NB4 (cell line): ENCODE measurements around the gene SEC16A.

Source experiments
- DNase-seq: peaks from one replicate; pipeline ENCODE4 v3.0.0; 2010; ENCODE audit warnings: low read depth
- H3K4me3 ChIP-seq: one replicate; pipeline ENCODE4 v1.5.1; 2011; ENCODE audit warnings: mild to moderate bottlenecking, low read depth, low read length, moderate library complexity
- MYC ChIP-seq: IDR thresholded peaks from 2 replicates; pipeline ENCODE4 v1.6.1; 2011; ENCODE audit warnings: low read depth, low read length
- POLR2A ChIP-seq: IDR thresholded peaks from 2 replicates; pipeline ENCODE4 v1.6.1; 2011; ENCODE audit warnings: mild to moderate bottlenecking; ENCODE audit not compliant: insufficient read length; ENCODE audit errors: extremely low read depth
- TF ChIP-seq, protein P1 (sequence below): IDR thresholded peaks from one replicate; pipeline ENCODE4 v1.5.1; 2012; ENCODE audit warnings: low read depth, low read length
- TF ChIP-seq, protein P2 (sequence below): IDR thresholded peaks from 2 replicates; pipeline ENCODE4 v1.6.1; 2011; ENCODE audit warnings: low read depth, low read length

The SEC16A gene

DNA sequence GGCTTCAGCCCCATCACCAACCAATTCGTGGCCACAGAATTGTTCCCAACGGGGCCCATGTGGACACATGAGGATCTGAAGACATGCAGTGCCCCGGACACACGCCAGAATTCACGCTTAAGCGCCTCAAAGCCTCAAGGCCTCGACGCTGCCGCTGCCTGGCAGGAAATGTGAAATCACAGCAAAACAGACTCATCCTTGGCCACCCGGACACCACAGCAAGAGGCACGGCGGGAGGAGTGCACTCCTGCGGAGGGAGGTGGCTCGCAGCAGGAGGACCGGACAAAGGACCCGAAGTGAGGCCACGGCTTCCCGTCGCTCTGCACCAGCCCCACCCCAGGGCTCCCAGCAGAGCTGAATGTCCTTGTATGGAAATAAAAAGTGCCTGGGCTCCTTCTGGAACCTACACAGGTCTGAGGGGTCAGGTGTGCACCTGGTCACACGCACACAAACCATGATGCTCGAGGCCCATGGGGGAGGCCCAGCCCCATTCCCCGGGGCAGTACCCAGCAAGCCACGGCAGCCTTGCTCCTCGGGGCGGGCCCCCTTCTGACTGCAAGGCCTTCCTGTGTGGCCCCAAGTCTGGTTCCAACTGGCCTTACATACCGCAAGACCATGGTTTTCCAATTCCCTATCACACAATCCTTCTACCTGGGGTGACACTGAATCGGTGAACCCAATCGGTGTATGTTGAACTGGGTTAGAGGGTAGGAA is 10.0 kb downstream of the SEC16A start:
- H3K4me3 ChIP-seq = no peak overlapping the region
- TF ChIP-seq MYC (no peak), POLR2A (no peak)
- TF ChIP-seq, protein P1, sequence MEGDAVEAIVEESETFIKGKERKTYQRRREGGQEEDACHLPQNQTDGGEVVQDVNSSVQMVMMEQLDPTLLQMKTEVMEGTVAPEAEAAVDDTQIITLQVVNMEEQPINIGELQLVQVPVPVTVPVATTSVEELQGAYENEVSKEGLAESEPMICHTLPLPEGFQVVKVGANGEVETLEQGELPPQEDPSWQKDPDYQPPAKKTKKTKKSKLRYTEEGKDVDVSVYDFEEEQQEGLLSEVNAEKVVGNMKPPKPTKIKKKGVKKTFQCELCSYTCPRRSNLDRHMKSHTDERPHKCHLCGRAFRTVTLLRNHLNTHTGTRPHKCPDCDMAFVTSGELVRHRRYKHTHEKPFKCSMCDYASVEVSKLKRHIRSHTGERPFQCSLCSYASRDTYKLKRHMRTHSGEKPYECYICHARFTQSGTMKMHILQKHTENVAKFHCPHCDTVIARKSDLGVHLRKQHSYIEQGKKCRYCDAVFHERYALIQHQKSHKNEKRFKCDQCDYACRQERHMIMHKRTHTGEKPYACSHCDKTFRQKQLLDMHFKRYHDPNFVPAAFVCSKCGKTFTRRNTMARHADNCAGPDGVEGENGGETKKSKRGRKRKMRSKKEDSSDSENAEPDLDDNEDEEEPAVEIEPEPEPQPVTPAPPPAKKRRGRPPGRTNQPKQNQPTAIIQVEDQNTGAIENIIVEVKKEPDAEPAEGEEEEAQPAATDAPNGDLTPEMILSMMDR = no peak
- TF ChIP-seq, protein P2, sequence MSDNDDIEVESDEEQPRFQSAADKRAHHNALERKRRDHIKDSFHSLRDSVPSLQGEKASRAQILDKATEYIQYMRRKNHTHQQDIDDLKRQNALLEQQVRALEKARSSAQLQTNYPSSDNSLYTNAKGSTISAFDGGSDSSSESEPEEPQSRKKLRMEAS = no peak
- no peak for DNase-seq

DNA sequence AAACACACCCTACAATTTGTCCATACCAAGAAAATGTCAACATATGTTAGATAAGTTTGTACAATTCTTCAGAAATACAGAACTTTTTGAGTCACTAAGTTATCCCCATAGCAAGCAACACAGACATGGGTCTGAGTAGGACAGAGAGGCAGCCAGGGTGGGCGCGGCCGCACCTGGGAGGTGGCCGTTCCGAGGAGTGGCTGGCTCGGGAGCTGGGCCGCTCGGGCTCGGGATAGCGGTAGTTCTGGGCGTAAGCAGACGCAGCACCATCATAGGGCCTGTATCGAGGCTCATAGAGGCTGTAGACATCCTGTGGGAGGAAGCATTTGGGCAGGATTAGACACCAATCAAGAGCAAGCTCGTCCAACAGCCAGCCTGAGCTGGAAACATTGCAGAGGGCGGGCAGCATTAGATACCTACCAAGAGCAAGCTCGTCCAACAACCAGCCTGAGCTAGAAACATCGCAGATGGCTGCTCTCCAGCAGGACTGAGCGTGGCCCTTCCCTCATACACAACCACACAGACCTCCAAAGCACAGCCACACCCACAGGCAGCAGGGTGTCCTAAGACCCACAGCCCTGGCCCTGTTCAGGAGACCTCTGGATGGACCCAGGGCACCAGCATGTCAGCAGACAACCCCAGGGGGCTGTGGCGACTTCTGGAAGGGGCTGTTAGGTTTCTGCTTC is 10.9 kb downstream of the SEC16A start:
- no peak for DNase-seq

DNA sequence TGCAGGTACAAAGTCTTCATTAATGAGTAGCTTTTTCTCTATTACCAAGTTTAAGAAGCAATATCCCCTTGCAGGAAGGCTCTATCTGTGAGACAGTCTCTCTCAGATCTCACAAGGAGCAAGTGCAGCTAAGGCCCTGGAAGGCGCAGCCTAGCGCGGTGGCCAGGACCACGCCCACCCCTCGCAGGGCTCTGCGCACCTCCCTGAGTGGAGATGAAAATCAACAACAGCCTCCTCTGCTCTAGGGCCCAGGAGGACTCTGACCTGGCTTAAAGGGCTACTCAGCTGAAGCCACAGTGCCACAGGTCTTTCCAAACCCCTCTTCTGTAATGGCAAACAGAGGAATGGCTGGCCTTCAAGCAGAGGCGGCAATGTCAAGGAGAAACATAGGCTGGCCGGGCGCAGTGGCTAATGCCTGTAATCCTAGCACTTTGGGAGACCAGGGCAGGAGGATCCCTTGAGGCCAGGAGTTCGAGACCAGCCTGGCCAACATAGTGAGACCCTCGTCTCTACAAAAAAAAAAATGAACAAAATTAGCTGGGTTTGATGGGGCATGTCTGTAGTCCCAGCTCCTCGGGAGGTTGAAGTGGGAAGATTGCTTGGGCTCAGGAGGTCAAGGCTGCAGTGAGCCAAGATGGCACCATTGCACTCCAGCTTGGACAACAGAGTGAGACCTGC is 11.9 kb downstream of the SEC16A start:
- no peak overlapping the region for H3K4me3 ChIP-seq
- TF ChIP-seq, protein P1 = no peak
- TF ChIP-seq MYC (no peak), POLR2A (no peak)
- DNase-seq = no peak

More for the DNA sequence above, 10.9 kb downstream of the SEC16A start:
- H3K4me3 ChIP-seq = no peak overlapping the region
- TF ChIP-seq MYC (no peak), POLR2A (no peak)
- TF ChIP-seq, protein P2 = no peak
- TF ChIP-seq, protein P1 = no peak

DNA sequence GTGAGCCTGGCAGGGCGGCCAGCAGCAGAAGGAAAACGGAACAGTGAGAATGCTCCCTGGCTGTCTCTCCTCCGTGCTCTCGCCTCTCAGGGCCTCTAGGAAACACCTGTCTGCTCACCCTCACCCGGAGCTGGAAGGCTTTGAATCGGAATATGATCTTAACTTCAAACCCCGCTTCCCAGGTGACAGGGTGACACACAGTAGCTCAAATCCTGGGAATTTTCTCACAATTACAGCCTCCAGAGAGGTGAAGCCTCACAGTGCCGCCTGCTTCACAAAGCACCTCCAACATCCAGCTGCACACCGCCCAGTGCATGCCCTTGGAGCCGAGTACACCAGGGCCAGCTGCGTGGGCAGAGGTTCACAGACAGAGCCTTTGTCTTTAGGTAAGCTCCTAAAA is 12.5 kb downstream of the SEC16A start:
- H3K4me3 ChIP-seq = no peak overlapping the region
- no peak for TF ChIP-seq MYC
- TF ChIP-seq, protein P2 = no peak
- TF ChIP-seq, protein P1 = no peak
- TF ChIP-seq POLR2A = no peak
- DNase-seq = no peak

DNA sequence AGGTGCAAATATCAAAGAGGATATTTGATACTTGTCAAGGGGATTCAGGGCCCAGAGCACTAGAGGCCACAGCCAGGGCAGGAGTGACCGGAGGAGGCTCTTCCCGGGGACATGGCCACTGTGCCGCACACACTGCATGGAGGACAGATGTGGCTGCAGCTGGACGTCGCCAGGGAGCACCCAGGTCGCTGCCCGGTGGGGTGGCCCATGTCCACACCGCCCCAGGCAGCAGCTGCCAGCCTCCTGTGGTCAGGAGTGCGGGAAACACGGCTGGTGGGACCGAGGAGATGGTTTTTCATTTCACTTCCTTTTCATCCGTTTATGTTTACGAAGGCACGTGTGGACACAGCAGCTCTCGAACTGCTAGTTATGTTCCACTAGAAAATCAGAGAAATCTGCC is 15.1 kb downstream of the SEC16A start:
- no peak overlapping the region for H3K4me3 ChIP-seq
- DNase-seq = no peak
- TF ChIP-seq, protein P1 = no peak
- TF ChIP-seq POLR2A = no peak
- TF ChIP-seq, protein P2 = no peak
- TF ChIP-seq MYC = no peak
